ENCODE measurements around the gene INIP. TPM values are rescaled to one million over a fixed set of nuclear protein-coding genes. Genes with fewer than 3 reads are reported as not detected.
A peak's percentile ranks its signal among the peaks of the same experiment; 100 is the strongest.
"Not testable (repeated sequence)": the region's sequence is repeated elsewhere in the genome, so short reads cannot be mapped to it uniquely, and the experiment has no call there.

Gene INIP
- total RNA-seq, 1 donor from 2014 or later: 15.6 TPM

GRCh38 chr9:112677040-112677439, 40.9 kb downstream of the INIP start:
- DNase-seq (ENCODE audit: low read depth): no peak

- not testable (repeated sequence) for DNase-seq (ENCODE audit: low read depth)
Observed at GRCh38 chr9:112673221-112673620, 44.7 kb downstream of the INIP start.

GRCh38 chr9:112670991-112671625, 46.8 kb downstream of the INIP start:
- no peak for DNase-seq (ENCODE audit: low read depth)

- DNase-seq (ENCODE audit: low read depth): no peak
Observed at GRCh38 chr9:112669326-112669725, 48.6 kb downstream of the INIP start.

- no peak for DNase-seq (ENCODE audit: low read depth)
Observed at GRCh38 chr9:112665347-112665746, 52.6 kb downstream of the INIP start.

- DNase-seq (ENCODE audit: low read depth): no peak
Observed at GRCh38 chr9:112664531-112664930, 53.4 kb downstream of the INIP start.

- DNase-seq (ENCODE audit: low read depth): no peak
Observed at GRCh38 chr9:112663681-112664080, 54.2 kb downstream of the INIP start.

- DNase-seq (ENCODE audit: low read depth): no peak
Observed at GRCh38 chr9:112659906-112660305, 58.0 kb downstream of the INIP start.

GRCh38 chr9:112655668-112656067, 62.2 kb downstream of the INIP start:
- DNase-seq (ENCODE audit: low read depth): peak; percentile 45

GRCh38 chr9:112654282-112654681, 63.6 kb downstream of the INIP start:
- no peak for DNase-seq (ENCODE audit: low read depth)

- DNase-seq (ENCODE audit: low read depth): no peak
Observed at GRCh38 chr9:112648624-112649023, 69.3 kb downstream of the INIP start.

- no peak for DNase-seq (ENCODE audit: low read depth)
Observed at GRCh38 chr9:112647596-112647995, 70.3 kb downstream of the INIP start.

GRCh38 chr9:112642126-112642525, 75.8 kb downstream of the INIP start:
- DNase-seq (ENCODE audit: low read depth): no peak

- no peak for DNase-seq (ENCODE audit: low read depth)
Observed at GRCh38 chr9:112640311-112640710, 77.6 kb downstream of the INIP start.

Other genes starting within 250 kb of the INIP start
- 1.4 and 1.8 TPM in 2 replicates for gene KIAA1958, start 231.3 kb downstream of the INIP start, total RNA-seq
- 4.3 and 6.2 TPM in 2 replicates for gene SNX30, start 32.6 kb upstream of the INIP start, total RNA-seq
- not detected in 2 replicates for gene SLC46A2, start 172.8 kb upstream of the INIP start, total RNA-seq

All from myocyte (in vitro differentiated cells).